GM19452 (cell line): ENCODE measurements around the gene EEF1G.
"Not testable (repeated sequence)": the region's sequence is repeated elsewhere in the genome, so short reads cannot be mapped to it uniquely, and the experiment has no call there.

Experiments
- ATAC-seq: cut with Tn5 transposase; IDR thresholded peaks from one replicate; pipeline ENCODE4 v1.9.1; 2021; ENCODE audit not compliant: unreplicated experiment

Gene EEF1G

GRCh38 chr11:62603776-62604299 lies 30.1 kb upstream of the EEF1G start:
- ATAC-seq: no peak

GRCh38 chr11:62603072-62603408 lies 29.3 kb upstream of the EEF1G start:
- no peak for ATAC-seq

- ATAC-seq: no peak
These were observed 28.7 kb upstream of the EEF1G start for GRCh38 chr11:62602141-62603071.

- ATAC-seq: peak; percentile 72
These were observed 27.9 kb upstream of the EEF1G start, which contains the start of gene MTA2 for GRCh38 chr11:62601372-62602140. Gene MTA2 (minus strand): TSS chr11:62601865. CDS start chr11:62601450, 415 bp downstream.

- no peak for ATAC-seq
These were observed 27.4 kb upstream of the EEF1G start for GRCh38 chr11:62601122-62601371.

GRCh38 chr11:62600367-62601121 lies 26.9 kb upstream of the EEF1G start:
- ATAC-seq: no peak

GRCh38 chr11:62599901-62600300 lies 26.2 kb upstream of the EEF1G start:
- ATAC-seq: no peak

GRCh38 chr11:62599069-62599696 lies 25.5 kb upstream of the EEF1G start:
- peak; percentile 44 for ATAC-seq

GRCh38 chr11:62595124-62595523 lies 21.4 kb upstream of the EEF1G start:
- no peak for ATAC-seq

- ATAC-seq: no peak
These were observed 19.8 kb upstream of the EEF1G start for GRCh38 chr11:62593434-62594044.

- no peak for ATAC-seq
These were observed 19.3 kb upstream of the EEF1G start for GRCh38 chr11:62592989-62593421.

GRCh38 chr11:62592146-62592815 lies 18.6 kb upstream of the EEF1G start:
- ATAC-seq: no peak

- ATAC-seq: peak; percentile 83
These were observed 17.9 kb upstream of the EEF1G start, which contains the start of gene TUT1 for GRCh38 chr11:62591448-62592145. Gene TUT1 (minus strand): TSS chr11:62591523. CDS start chr11:62591485, 38 bp downstream.

- no peak for ATAC-seq
These were observed 15.4 kb upstream of the EEF1G start for GRCh38 chr11:62588966-62589637.

GRCh38 chr11:62585356-62585755 lies 11.7 kb upstream of the EEF1G start:
- ATAC-seq: not testable (repeated sequence)

GRCh38 chr11:62581735-62582134 lies 8.0 kb upstream of the EEF1G start:
- ATAC-seq: not testable (repeated sequence)

- no peak for ATAC-seq
These were observed 7.4 kb upstream of the EEF1G start for GRCh38 chr11:62580959-62581715.

- ATAC-seq: no peak
These were observed 5.6 kb upstream of the EEF1G start for GRCh38 chr11:62579252-62579651.
